SK-N-SH (cell line): ENCODE data around the gene CTU1.

Experiments
- CTCF ChIP-seq: fragments of 200-600 bp; sonication (generic); IDR thresholded peaks from 2 replicates; pipeline ENCODE4 v1.6.1; 2017; ENCODE audit warnings: antibody characterized with exemption, mild to moderate bottlenecking, moderate library complexity
- MAX ChIP-seq: IDR thresholded peaks from 2 replicates; pipeline ENCODE4 v1.4.0; 2012; ENCODE audit warnings: low read depth
- MEF2A ChIP-seq: IDR thresholded peaks from 2 replicates; pipeline ENCODE4 v1.4.0; 2012; ENCODE audit warnings: low read depth, borderline replicate concordance
- NRF1 ChIP-seq: IDR thresholded peaks from 2 replicates; pipeline ENCODE4 v1.6.1; 2012; ENCODE audit warnings: low read depth, mild to moderate bottlenecking, low read length
- POLR2AphosphoS5 ChIP-seq: IDR thresholded peaks from 2 replicates; pipeline ENCODE4 v1.6.1; 2012; ENCODE audit warnings: low read depth, low read length
- RCOR1 ChIP-seq: fragments of 150-350 bp; IDR thresholded peaks from 2 replicates; pipeline ENCODE4 v1.6.1; 2017; ENCODE audit warnings: antibody characterized with exemption, low read length
- SIN3A ChIP-seq: IDR thresholded peaks from 2 replicates; pipeline ENCODE4 v1.6.1; 2012; ENCODE audit warnings: low read depth, mild to moderate bottlenecking, low read length, moderate library complexity, borderline replicate concordance
- TAF1 ChIP-seq: IDR thresholded peaks from 2 replicates; pipeline ENCODE4 v1.6.1; 2012; ENCODE audit warnings: low read depth, mild to moderate bottlenecking, low read length, moderate library complexity, borderline replicate concordance
- USF2 ChIP-seq: fragments of 150-350 bp; IDR thresholded peaks from 2 replicates; pipeline ENCODE4 v1.6.1; 2017; ENCODE audit warnings: antibody characterized with exemption, low read length, low read depth, borderline replicate concordance
- YY1 ChIP-seq: IDR thresholded peaks from 2 replicates; pipeline ENCODE4 v1.4.0; 2012; ENCODE audit warnings: low read depth, mild to moderate bottlenecking

DNA sequence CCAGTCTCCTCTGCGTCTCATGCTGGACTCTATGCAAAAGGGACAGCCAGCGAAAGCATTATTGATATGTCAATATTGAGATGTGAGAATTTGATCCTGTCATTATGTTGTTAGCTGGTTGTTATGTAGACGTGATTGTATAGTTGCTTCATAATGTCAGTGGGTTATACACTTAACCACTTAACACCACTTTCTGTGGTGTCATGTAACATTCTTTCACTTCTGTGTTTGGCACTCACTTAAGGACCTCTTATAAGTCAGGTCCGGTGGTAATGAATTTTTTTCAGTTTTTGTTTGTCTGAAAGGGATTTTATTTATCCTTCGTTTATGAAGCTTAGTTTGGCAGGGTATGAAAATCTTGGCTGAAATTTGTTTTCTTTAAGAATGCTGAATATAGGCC, 26.8 kb upstream of the CTU1 start:
- no peak for TF ChIP-seq TAF1
- no peak for TF ChIP-seq NRF1
- no peak for TF ChIP-seq USF2
- no peak for TF ChIP-seq CTCF
- no peak for TF ChIP-seq SIN3A
- no peak for TF ChIP-seq RCOR1
- TF ChIP-seq YY1 = no peak
- TF ChIP-seq MAX = no peak
- TF ChIP-seq MEF2A = no peak
- no peak for TF ChIP-seq POLR2AphosphoS5
